Stimulated activated naive CD8-positive, alpha-beta T cell treated with anti-CD3 and anti-CD28 coated beads, Interleukin-15, amount 100 ng/mL, for 72 hours (primary cell): Measurements from ENCODE around the gene OR8B12.
"Not testable (repeated sequence)": the region's sequence is repeated elsewhere in the genome, so short reads cannot be mapped to it uniquely, and the experiment has no call there.

Experiments
- ATAC-seq: fragments of 150-1000 bp; cut with Tn5 transposase; 2 replicates; pipeline ENCODE4 v1.10.0; 2021; ENCODE audit warnings: mild to moderate bottlenecking, moderate library complexity
- DNase-seq, 2 donors: peaks; one replicate each; pipeline ENCODE4 v3.0.0; 2021 to 2022
- H3K27ac Mint-ChIP-seq, 2 donors: one replicate each; pipeline ENCODE4 v1.8.0; 2022; ENCODE audit warnings: mild to moderate bottlenecking in 2 of 2, mixed read lengths in 2 of 2, moderate library complexity in 2 of 2
- H3K27me3 Mint-ChIP-seq: one replicate; pipeline ENCODE4 v1.8.0; 2022; ENCODE audit warnings: mixed read lengths
- H3K4me1 Mint-ChIP-seq: one replicate; pipeline ENCODE4 v1.8.0; 2022; ENCODE audit warnings: mild to moderate bottlenecking, mixed read lengths
- H3K4me3 Mint-ChIP-seq, 2 donors: one replicate each; pipeline ENCODE4 v1.8.0; 2022; ENCODE audit warnings: mild to moderate bottlenecking in 2 of 2, mixed read lengths in 2 of 2, moderate library complexity in 1 of 2
- H3K9me3 Mint-ChIP-seq, 2 donors: one replicate each; pipeline ENCODE4 v1.8.0; 2022; ENCODE audit warnings: mixed read lengths in 2 of 2

OR8B12 gene

GRCh38 chr11:124541204-124541603, 2.2 kb downstream of the OR8B12 start:
- no peak overlapping the region for H3K27ac Mint-ChIP-seq
- H3K4me1 Mint-ChIP-seq = no peaks in the 10 kb centered on the region
- H3K4me3 Mint-ChIP-seq = no peak overlapping the region
- no peaks in the 10 kb centered on the region for H3K9me3 Mint-ChIP-seq
- no peak for DNase-seq
- H3K27me3 Mint-ChIP-seq = peaks cover 36% of the 10 kb centered on the region
- ATAC-seq = no peak

- Mint-ChIP-seq H3K27me3 (peaks cover 35% of the 10 kb centered on the region), H3K9me3 (no peaks in the 10 kb centered on the region), H3K27ac (no peak overlapping the region), H3K4me1 (no peaks in the 10 kb centered on the region), H3K4me3 (no peak overlapping the region)
- ATAC-seq = no peak
- DNase-seq = no peak
Observed at GRCh38 chr11:124538019-124538418, 5.4 kb downstream of the OR8B12 start.

GRCh38 chr11:124536520-124536919, 6.9 kb downstream of the OR8B12 start:
- Mint-ChIP-seq H3K4me1 (no peaks in the 10 kb centered on the region), H3K4me3 (no peak overlapping the region), H3K27me3 (peaks cover 33% of the 10 kb centered on the region), H3K9me3 (no peaks in the 10 kb centered on the region), H3K27ac (no peak overlapping the region)
- ATAC-seq = no peak
- no peak for DNase-seq

- no peak for ATAC-seq
- Mint-ChIP-seq H3K27ac (peak overlapping the region in 1 of 2 donors; percentile 41), H3K4me3 (no peak overlapping the region), H3K27me3 (peaks cover 37% of the 10 kb centered on the region), H3K9me3 (no peaks in the 10 kb centered on the region), H3K4me1 (no peaks in the 10 kb centered on the region)
- DNase-seq = no peak
Observed at GRCh38 chr11:124535552-124536232, 7.8 kb downstream of the OR8B12 start.

GRCh38 chr11:124534051-124534450, 9.4 kb downstream of the OR8B12 start:
- no peaks in the 10 kb centered on the region for H3K4me1 Mint-ChIP-seq
- no peak overlapping the region for H3K27ac Mint-ChIP-seq
- ATAC-seq = no peak
- H3K27me3 Mint-ChIP-seq = peaks cover 34% of the 10 kb centered on the region
- DNase-seq = no peak
- peaks cover 0 to 4% of the 10 kb centered on the region in 2 donors for H3K9me3 Mint-ChIP-seq
- H3K4me3 Mint-ChIP-seq = no peak overlapping the region

GRCh38 chr11:124533626-124534025, 9.8 kb downstream of the OR8B12 start:
- H3K4me3 Mint-ChIP-seq = no peak overlapping the region
- H3K27ac Mint-ChIP-seq = no peak overlapping the region
- peaks cover 30% of the 10 kb centered on the region for H3K27me3 Mint-ChIP-seq
- H3K9me3 Mint-ChIP-seq = peaks cover 0 to 8% of the 10 kb centered on the region in 2 donors
- no peaks in the 10 kb centered on the region for H3K4me1 Mint-ChIP-seq
- ATAC-seq (peak; percentile 28), DNase-seq (no peak)

- Mint-ChIP-seq H3K27me3 (peaks cover 10% of the 10 kb centered on the region), H3K9me3 (no peaks in the 10 kb centered on the region), H3K4me1 (no peaks in the 10 kb centered on the region), H3K4me3 (no peak overlapping the region), H3K27ac (no peak overlapping the region)
- DNase-seq (no peak), ATAC-seq (no peak)
Observed at GRCh38 chr11:124520550-124520854, 23.0 kb downstream of the OR8B12 start.

- no peak overlapping the region for H3K27ac Mint-ChIP-seq
Observed at GRCh38 chr11:124519850-124520549, 23.5 kb downstream of the OR8B12 start.

GRCh38 chr11:124518989-124519451, 24.4 kb downstream of the OR8B12 start:
- ATAC-seq (no peak), DNase-seq (no peak)
- H3K27ac Mint-ChIP-seq = no peak overlapping the region

More at GRCh38 chr11:124519850-124520549, 23.5 kb downstream of the OR8B12 start:
- H3K4me1 Mint-ChIP-seq = no peaks in the 10 kb centered on the region
- DNase-seq = no peak
- no peaks in the 10 kb centered on the region for H3K9me3 Mint-ChIP-seq
- peaks cover 10% of the 10 kb centered on the region for H3K27me3 Mint-ChIP-seq
- ATAC-seq = no peak
- H3K4me3 Mint-ChIP-seq = no peak overlapping the region

GRCh38 chr11:124517314-124517713, 26.1 kb downstream of the OR8B12 start:
- H3K27ac Mint-ChIP-seq = no peak overlapping the region
- no peak overlapping the region for H3K4me3 Mint-ChIP-seq
- H3K27me3 Mint-ChIP-seq = peaks cover 6% of the 10 kb centered on the region
- no peaks in the 10 kb centered on the region for H3K4me1 Mint-ChIP-seq
- no peak for DNase-seq
- no peaks in the 10 kb centered on the region for H3K9me3 Mint-ChIP-seq
- ATAC-seq = no peak

More at GRCh38 chr11:124518989-124519451, 24.4 kb downstream of the OR8B12 start:
- no peaks in the 10 kb centered on the region for H3K9me3 Mint-ChIP-seq
- H3K27me3 Mint-ChIP-seq = peaks cover 4% of the 10 kb centered on the region
- no peaks in the 10 kb centered on the region for H3K4me1 Mint-ChIP-seq
- no peak overlapping the region for H3K4me3 Mint-ChIP-seq

- not testable (repeated sequence) for H3K4me3 Mint-ChIP-seq, DNase-seq, H3K4me1 Mint-ChIP-seq, H3K27ac Mint-ChIP-seq, H3K9me3 Mint-ChIP-seq, ATAC-seq
- peaks cover 14% of the 10 kb centered on the region for H3K27me3 Mint-ChIP-seq
Observed at GRCh38 chr11:124514675-124515074, 28.8 kb downstream of the OR8B12 start.

GRCh38 chr11:124514131-124514530, 29.3 kb downstream of the OR8B12 start:
- Mint-ChIP-seq H3K4me1 (no peaks in the 10 kb centered on the region), H3K9me3 (peaks cover 5 to 10% of the 10 kb centered on the region in 2 donors), H3K27me3 (peaks cover 16% of the 10 kb centered on the region), H3K4me3 (no peak overlapping the region), H3K27ac (no peak overlapping the region)
- no peak for ATAC-seq
- no peak for DNase-seq

GRCh38 chr11:124511745-124512144, 31.7 kb downstream of the OR8B12 start:
- DNase-seq (no peak), ATAC-seq (no peak)
- Mint-ChIP-seq H3K9me3 (peaks cover 13 to 31% of the 10 kb centered on the region in 2 donors), H3K4me1 (no peaks in the 10 kb centered on the region), H3K4me3 (no peak overlapping the region), H3K27me3 (peaks cover 16% of the 10 kb centered on the region), H3K27ac (no peak overlapping the region)

GRCh38 chr11:124510279-124510678, 33.2 kb downstream of the OR8B12 start:
- Mint-ChIP-seq H3K9me3 (peaks cover 13 to 31% of the 10 kb centered on the region in 2 donors), H3K4me3 (no peak overlapping the region), H3K27me3 (peaks cover 16% of the 10 kb centered on the region), H3K27ac (no peak overlapping the region), H3K4me1 (no peaks in the 10 kb centered on the region)
- DNase-seq (no peak), ATAC-seq (no peak)

- Mint-ChIP-seq H3K27me3 (peaks cover 25% of the 10 kb centered on the region), H3K9me3 (no peaks in the 10 kb centered on the region), H3K27ac (no peak overlapping the region), H3K4me3 (no peak overlapping the region), H3K4me1 (no peaks in the 10 kb centered on the region)
- ATAC-seq (no peak), DNase-seq (no peak)
Observed at GRCh38 chr11:124499711-124500110, 43.7 kb downstream of the OR8B12 start.

GRCh38 chr11:124493016-124493655, 50.3 kb downstream of the OR8B12 start:
- ATAC-seq (no peak), DNase-seq (no peak)
- Mint-ChIP-seq H3K4me1 (no peaks in the 10 kb centered on the region), H3K4me3 (no peak overlapping the region), H3K9me3 (peaks cover 0 to 4% of the 10 kb centered on the region in 2 donors), H3K27me3 (peaks cover 15% of the 10 kb centered on the region), H3K27ac (no peak overlapping the region)
